Liver (tissue), 9 donors: Measurements from ENCODE around the gene GABARAPL1. TPM values are rescaled to one million over a fixed set of nuclear protein-coding genes. Genes with fewer than 3 reads are reported as not detected.

Experiments
- DNase-seq: peaks from one replicate; pipeline ENCODE4 v3.0.0-alpha.2; 2017; ENCODE audit warnings: low spot score
- H3K27ac ChIP-seq, 2 donors: one replicate each; pipeline ENCODE4 v1.7.0; 2013; ENCODE audit warnings: inconsistent platforms in 2 of 2, low read length in 2 of 2, control low read depth in 1 of 2, low read depth in 1 of 2, mild to moderate bottlenecking in 1 of 2
- H3K27me3 ChIP-seq, 4 donors: one replicate each; pipeline versions ENCODE4 v1.6.1 to v1.7.0; 2013; ENCODE audit warnings: low read length in 3 of 4, inconsistent platforms in 1 of 4, mild to moderate bottlenecking in 1 of 4, moderate library complexity in 1 of 4; ENCODE audit not compliant: control insufficient read depth in 4 of 4, insufficient read depth in 4 of 4
- H3K36me3 ChIP-seq, 4 donors: one replicate each; pipeline versions ENCODE4 v1.6.1 to v1.7.0; 2013; ENCODE audit warnings: low read length in 3 of 4, mild to moderate bottlenecking in 3 of 4, low read depth in 1 of 4, moderate library complexity in 1 of 4; ENCODE audit not compliant: control insufficient read depth in 4 of 4, insufficient read depth in 3 of 4
- H3K4me1 ChIP-seq, 4 donors: one replicate each; pipeline versions ENCODE4 v1.6.1 to v1.7.0; 2013; ENCODE audit warnings: low read length in 3 of 4, mild to moderate bottlenecking in 3 of 4, moderate library complexity in 1 of 4; ENCODE audit not compliant: control insufficient read depth in 4 of 4, insufficient read depth in 4 of 4
- H3K4me3 ChIP-seq, 3 donors: one replicate each; pipeline versions ENCODE4 v1.6.1 to v1.7.0; 2013; ENCODE audit warnings: low read length in 3 of 3, control low read depth in 1 of 3, low read depth in 1 of 3, mild to moderate bottlenecking in 1 of 3
- H3K9ac ChIP-seq, 2 donors: one replicate each; pipeline ENCODE4 v1.7.0; 2013; ENCODE audit warnings: low read length in 2 of 2, mild to moderate bottlenecking in 2 of 2, moderate library complexity in 2 of 2, control low read depth in 1 of 2, low read depth in 1 of 2
- H3K9me3 ChIP-seq, 4 donors: one replicate each; pipeline versions ENCODE4 v1.6.1 to v1.7.0; 2013; ENCODE audit warnings: low read length in 3 of 4; ENCODE audit not compliant: control insufficient read depth in 4 of 4
- EGR1 ChIP-seq, 2 donors: IDR thresholded peaks; 2 replicates each; pipeline ENCODE4 v1.6.1; 2016 to 2018; ENCODE audit warnings: antibody characterized with exemption in 2 of 2, low read depth in 2 of 2
- FOXA1 ChIP-seq: IDR thresholded peaks from 2 replicates; pipeline ENCODE4 v1.6.1; 2016; ENCODE audit warnings: antibody characterized with exemption
- FOXA2 ChIP-seq: IDR thresholded peaks from 2 replicates; pipeline ENCODE4 v1.6.1; 2016; ENCODE audit warnings: antibody characterized with exemption
- GABPA ChIP-seq, 2 donors: IDR thresholded peaks in 1 of 2; conservative IDR thresholded peaks in 1 of 2; 2 replicates each; pipeline ENCODE4 v1.6.1; 2016; ENCODE audit warnings: antibody characterized with exemption in 2 of 2, mild to moderate bottlenecking in 1 of 2, moderate library complexity in 1 of 2
- HNF4A ChIP-seq, 2 donors: conservative IDR thresholded peaks; 2 replicates each; pipeline ENCODE4 v1.6.1; 2016; ENCODE audit warnings: antibody characterized with exemption in 2 of 2, mild to moderate bottlenecking in 2 of 2
- HNF4G ChIP-seq: IDR thresholded peaks from 2 replicates; pipeline ENCODE4 v1.6.1; 2016; ENCODE audit warnings: antibody characterized with exemption
- JUND ChIP-seq, 2 donors: IDR thresholded peaks; 2 replicates each; pipeline ENCODE4 v1.6.1; 2016; ENCODE audit warnings: antibody characterized with exemption in 2 of 2
- MAX ChIP-seq: IDR thresholded peaks from 2 replicates; pipeline ENCODE4 v1.6.1; 2016; ENCODE audit warnings: antibody characterized with exemption
- NR2F2 ChIP-seq: IDR thresholded peaks from 2 replicates; pipeline ENCODE4 v1.6.1; 2016; ENCODE audit warnings: antibody characterized with exemption
- RAD21 ChIP-seq, 2 donors: IDR thresholded peaks; 2 replicates each; pipeline ENCODE4 v1.6.1; 2016; ENCODE audit warnings: antibody characterized with exemption in 2 of 2, mild to moderate bottlenecking in 2 of 2
- RXRA ChIP-seq, 2 donors: IDR thresholded peaks; 2 replicates each; pipeline ENCODE4 v1.6.1; 2017 to 2018; ENCODE audit warnings: antibody characterized with exemption in 2 of 2, mild to moderate bottlenecking in 1 of 2
- SP1 ChIP-seq: IDR thresholded peaks from 2 replicates; pipeline ENCODE4 v1.6.1; 2018; ENCODE audit warnings: antibody characterized with exemption, mild to moderate bottlenecking
- TAF1 ChIP-seq: conservative IDR thresholded peaks from 2 replicates; pipeline ENCODE4 v1.6.1; 2016; ENCODE audit warnings: antibody characterized with exemption, mild to moderate bottlenecking
- YY1 ChIP-seq: IDR thresholded peaks from 2 replicates; pipeline ENCODE4 v1.6.1; 2016; ENCODE audit warnings: antibody characterized with exemption, mild to moderate bottlenecking
- WGBS: extraction: QIAGEN DNeasy Blood & Tissue Kit; methylation state at CpG from one replicate; pipeline ENCODE4 v1.1.7; 2013; 5-methylcytosine and 5-hydroxymethylcytosine counted together
- polyA plus RNA-seq, 2 donors: library from polyadenylated mRNA; stranded (reverse) in 1 of 2; unstranded in 1 of 2; fragments of 200-250 nt in 1 of 2; fragments of >200 nt in 1 of 2; fragmentation: Nextera tagmentation in 1 of 2; extraction: Ambion mirVana in 1 of 2; gene quantifications; one replicate each; pipeline versions ENCODE4 v1.2.1 to v1.2.3, GENCODE V29; 2013 to 2015
- total RNA-seq, 2 donors: library from RNA; depleted of rRNA; stranded (reverse); fragments of >200 nt; gene quantifications; one replicate each; pipeline ENCODE4 v1.2.3, GENCODE V29; 2014
- TF ChIP-seq, protein P1 (sequence below): IDR thresholded peaks from 2 replicates; pipeline ENCODE4 v1.6.1; 2016; ENCODE audit warnings: antibody characterized with exemption
- TF ChIP-seq, protein P2 (sequence below): IDR thresholded peaks from 2 replicates; pipeline ENCODE4 v1.6.1; 2016; ENCODE audit warnings: antibody characterized with exemption, mild to moderate bottlenecking
- TF ChIP-seq, protein P3 (sequence below): fragments of 150-350 bp; IDR thresholded peaks from 2 replicates; pipeline ENCODE4 v1.5.1; 2017; ENCODE audit warnings: improper control_type of control experiment, low read depth, low read length; ENCODE audit not compliant: missing input control
- donor health status: healthy.
- donor health status: healthy.
- donor health status: healthy.
- donor health status: healthy.
- donor health status: healthy.

Gene GABARAPL1
- total and polyA plus RNA-seq, 4 donors: 18.0 to 118 (median 53.0) TPM

- H3K27me3 ChIP-seq: no peaks in the 10 kb centered on the region
- no peak overlapping the region for H3K4me3 ChIP-seq
- no peak overlapping the region for H3K27ac ChIP-seq
- H3K9ac ChIP-seq: no peak overlapping the region
- no peak for DNase-seq
- H3K4me1 ChIP-seq: peaks cover 0 to 2% (median 0%) of the 10 kb centered on the region in 4 donors
- TF ChIP-seq, protein P1, sequence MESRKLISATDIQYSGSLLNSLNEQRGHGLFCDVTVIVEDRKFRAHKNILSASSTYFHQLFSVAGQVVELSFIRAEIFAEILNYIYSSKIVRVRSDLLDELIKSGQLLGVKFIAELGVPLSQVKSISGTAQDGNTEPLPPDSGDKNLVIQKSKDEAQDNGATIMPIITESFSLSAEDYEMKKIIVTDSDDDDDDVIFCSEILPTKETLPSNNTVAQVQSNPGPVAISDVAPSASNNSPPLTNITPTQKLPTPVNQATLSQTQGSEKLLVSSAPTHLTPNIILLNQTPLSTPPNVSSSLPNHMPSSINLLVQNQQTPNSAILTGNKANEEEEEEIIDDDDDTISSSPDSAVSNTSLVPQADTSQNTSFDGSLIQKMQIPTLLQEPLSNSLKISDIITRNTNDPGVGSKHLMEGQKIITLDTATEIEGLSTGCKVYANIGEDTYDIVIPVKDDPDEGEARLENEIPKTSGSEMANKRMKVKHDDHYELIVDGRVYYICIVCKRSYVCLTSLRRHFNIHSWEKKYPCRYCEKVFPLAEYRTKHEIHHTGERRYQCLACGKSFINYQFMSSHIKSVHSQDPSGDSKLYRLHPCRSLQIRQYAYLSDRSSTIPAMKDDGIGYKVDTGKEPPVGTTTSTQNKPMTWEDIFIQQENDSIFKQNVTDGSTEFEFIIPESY: no peak
- TF ChIP-seq TAF1: no peak
- TF ChIP-seq YY1: no peak
- TF ChIP-seq, protein P2, sequence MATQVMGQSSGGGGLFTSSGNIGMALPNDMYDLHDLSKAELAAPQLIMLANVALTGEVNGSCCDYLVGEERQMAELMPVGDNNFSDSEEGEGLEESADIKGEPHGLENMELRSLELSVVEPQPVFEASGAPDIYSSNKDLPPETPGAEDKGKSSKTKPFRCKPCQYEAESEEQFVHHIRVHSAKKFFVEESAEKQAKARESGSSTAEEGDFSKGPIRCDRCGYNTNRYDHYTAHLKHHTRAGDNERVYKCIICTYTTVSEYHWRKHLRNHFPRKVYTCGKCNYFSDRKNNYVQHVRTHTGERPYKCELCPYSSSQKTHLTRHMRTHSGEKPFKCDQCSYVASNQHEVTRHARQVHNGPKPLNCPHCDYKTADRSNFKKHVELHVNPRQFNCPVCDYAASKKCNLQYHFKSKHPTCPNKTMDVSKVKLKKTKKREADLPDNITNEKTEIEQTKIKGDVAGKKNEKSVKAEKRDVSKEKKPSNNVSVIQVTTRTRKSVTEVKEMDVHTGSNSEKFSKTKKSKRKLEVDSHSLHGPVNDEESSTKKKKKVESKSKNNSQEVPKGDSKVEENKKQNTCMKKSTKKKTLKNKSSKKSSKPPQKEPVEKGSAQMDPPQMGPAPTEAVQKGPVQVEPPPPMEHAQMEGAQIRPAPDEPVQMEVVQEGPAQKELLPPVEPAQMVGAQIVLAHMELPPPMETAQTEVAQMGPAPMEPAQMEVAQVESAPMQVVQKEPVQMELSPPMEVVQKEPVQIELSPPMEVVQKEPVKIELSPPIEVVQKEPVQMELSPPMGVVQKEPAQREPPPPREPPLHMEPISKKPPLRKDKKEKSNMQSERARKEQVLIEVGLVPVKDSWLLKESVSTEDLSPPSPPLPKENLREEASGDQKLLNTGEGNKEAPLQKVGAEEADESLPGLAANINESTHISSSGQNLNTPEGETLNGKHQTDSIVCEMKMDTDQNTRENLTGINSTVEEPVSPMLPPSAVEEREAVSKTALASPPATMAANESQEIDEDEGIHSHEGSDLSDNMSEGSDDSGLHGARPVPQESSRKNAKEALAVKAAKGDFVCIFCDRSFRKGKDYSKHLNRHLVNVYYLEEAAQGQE: no peak
- TF ChIP-seq FOXA1: no peak
- TF ChIP-seq JUND (IDR thresholded peaks at IDR 0.05): no peak
- no peak for TF ChIP-seq FOXA2
- no peak for TF ChIP-seq RXRA (IDR thresholded peaks at IDR 0.05)
- no peak for TF ChIP-seq NR2F2
- no peak for TF ChIP-seq GABPA (IDR thresholded peaks at IDR 0.05 in 1 of 2, conservative IDR thresholded peaks at IDR 0.05 in 1 of 2)
- TF ChIP-seq, protein P3, sequence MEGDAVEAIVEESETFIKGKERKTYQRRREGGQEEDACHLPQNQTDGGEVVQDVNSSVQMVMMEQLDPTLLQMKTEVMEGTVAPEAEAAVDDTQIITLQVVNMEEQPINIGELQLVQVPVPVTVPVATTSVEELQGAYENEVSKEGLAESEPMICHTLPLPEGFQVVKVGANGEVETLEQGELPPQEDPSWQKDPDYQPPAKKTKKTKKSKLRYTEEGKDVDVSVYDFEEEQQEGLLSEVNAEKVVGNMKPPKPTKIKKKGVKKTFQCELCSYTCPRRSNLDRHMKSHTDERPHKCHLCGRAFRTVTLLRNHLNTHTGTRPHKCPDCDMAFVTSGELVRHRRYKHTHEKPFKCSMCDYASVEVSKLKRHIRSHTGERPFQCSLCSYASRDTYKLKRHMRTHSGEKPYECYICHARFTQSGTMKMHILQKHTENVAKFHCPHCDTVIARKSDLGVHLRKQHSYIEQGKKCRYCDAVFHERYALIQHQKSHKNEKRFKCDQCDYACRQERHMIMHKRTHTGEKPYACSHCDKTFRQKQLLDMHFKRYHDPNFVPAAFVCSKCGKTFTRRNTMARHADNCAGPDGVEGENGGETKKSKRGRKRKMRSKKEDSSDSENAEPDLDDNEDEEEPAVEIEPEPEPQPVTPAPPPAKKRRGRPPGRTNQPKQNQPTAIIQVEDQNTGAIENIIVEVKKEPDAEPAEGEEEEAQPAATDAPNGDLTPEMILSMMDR: no peak
- no peak for TF ChIP-seq SP1
- no peak for TF ChIP-seq RAD21 (IDR thresholded peaks at IDR 0.05)
- no peak for TF ChIP-seq HNF4A (conservative IDR thresholded peaks at IDR 0.05)
- WGBS: 56% methylated on average over 3 of the region's 3 CpGs
- no peaks in the 10 kb centered on the region for H3K36me3 ChIP-seq
- H3K9me3 ChIP-seq: no peaks in the 10 kb centered on the region
Measured at GRCh38 chr12:10241290-10241689, 28.6 kb downstream of the GABARAPL1 start.

DNA sequence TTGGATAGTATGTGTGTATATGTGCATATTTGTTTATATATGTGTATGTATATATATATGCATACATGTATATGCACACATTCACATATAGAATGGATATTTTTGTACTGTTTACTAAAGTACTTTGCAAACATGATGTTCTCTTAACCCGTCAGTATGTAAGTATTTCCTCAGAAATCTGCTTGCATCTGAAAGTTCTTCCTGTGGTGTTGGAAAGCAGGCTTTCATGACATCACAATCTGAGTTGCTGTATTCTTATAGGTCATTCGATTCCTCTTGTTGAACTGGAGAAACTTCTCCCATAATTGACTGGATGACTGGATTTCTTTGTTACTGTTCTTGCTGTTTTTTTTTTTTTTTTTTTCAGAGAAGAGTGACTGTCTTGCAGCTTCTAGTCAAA lies 29.1 kb downstream of the GABARAPL1 start:
- Histone ChIP-seq H3K36me3 (no peaks in the 10 kb centered on the region), H3K4me3 (no peak overlapping the region), H3K9me3 (no peaks in the 10 kb centered on the region), H3K9ac (no peak overlapping the region), H3K27ac (no peak overlapping the region), H3K27me3 (no peaks in the 10 kb centered on the region), H3K4me1 (peaks cover 0 to 2% (median 0%) of the 10 kb centered on the region in 4 donors)
- WGBS: 82% methylated on average over 2 of the region's 2 CpGs
- DNase-seq: no peak
- no peak for TF ChIP-seq NR2F2
- no peak for TF ChIP-seq JUND (IDR thresholded peaks at IDR 0.05)
- no peak for TF ChIP-seq MAX
- TF ChIP-seq HNF4G: no peak
- TF ChIP-seq, protein P3: no peak
- no peak for TF ChIP-seq FOXA1
- no peak for TF ChIP-seq EGR1 (IDR thresholded peaks at IDR 0.05; ENCODE audit: low read depth in 2 of 2)
- TF ChIP-seq, protein P2: no peak
- TF ChIP-seq SP1: no peak
- no peak for TF ChIP-seq GABPA (IDR thresholded peaks at IDR 0.05 in 1 of 2, conservative IDR thresholded peaks at IDR 0.05 in 1 of 2)
